GM21737 (cell line): ENCODE measurements around the gene HOXC10.

Source experiments
- ATAC-seq: cut with Tn5 transposase; IDR thresholded peaks from one replicate; pipeline ENCODE4 v1.9.1; 2021; ENCODE audit warnings: mild to moderate bottlenecking, moderate library complexity; ENCODE audit not compliant: unreplicated experiment

The HOXC10 gene

DNA sequence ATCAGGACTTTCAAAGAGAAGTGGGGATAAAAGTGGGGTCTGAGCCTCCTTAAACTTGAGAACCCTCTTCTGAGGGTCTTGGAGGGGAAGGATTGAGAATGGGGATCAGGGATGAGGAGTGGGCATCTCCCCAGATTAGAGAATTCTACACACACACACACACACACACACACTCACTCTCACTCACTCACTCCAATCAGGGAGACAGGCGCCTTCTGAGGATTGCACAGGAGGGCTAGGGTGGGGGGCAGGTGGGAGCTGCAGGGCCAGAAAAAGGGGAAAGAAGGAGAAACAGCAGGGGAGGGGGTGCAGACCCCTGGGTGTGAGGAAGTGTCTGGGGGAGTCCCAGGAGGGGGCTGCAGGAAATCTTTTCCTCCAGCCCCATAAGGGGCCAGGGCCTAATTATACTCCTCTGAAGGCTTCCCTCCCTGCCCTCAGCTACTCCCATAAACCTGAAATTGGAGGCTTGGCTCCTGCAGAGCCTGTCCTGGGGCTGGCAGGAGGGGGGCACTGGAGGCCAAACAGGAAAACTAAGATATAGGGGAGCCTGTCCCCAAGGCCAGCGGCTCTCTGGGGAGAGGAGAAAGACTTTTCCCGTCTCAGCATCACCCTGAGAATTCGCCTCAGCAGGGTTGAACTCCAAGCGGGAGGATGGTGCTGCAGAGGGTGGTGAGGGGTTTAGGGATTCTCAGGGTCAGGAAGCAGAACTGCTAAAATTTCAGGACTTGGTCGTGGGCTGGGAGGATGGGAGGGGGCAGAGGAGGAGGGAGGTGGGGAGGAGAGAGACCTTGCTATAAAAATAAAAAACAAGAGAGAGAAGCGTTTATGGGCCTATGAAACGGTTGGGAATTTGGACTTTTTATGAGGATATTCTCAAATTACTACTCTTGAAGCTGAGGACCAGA lies 16.6 kb downstream of the HOXC10 start:
- no peak for ATAC-seq

DNA sequence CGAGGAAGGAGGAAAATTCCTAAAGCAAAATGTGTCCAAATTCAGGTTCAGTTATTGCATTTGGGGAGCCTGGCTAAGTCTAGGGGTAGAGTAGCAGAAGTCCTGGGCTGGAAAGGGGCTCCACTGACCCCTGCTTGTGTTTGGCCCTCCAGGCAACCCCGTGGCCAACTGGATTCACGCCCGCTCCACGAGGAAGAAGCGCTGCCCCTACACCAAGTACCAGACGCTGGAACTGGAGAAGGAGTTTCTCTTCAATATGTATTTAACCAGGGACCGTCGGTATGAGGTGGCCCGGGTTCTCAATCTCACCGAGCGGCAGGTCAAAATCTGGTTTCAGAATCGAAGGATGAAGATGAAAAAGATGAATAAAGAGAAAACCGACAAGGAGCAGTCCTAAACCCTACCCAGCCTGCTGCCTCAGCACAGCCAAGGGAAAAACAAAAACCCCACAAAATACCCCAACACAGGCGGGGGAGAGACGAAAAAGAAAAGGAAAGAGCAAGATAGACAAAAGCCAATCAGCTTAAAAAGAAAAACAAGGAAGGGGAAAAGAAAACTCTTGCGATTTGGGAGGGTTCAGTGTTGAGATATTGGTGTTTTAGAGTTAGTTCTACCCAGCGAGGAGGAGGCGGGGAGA lies 17.4 kb downstream of the HOXC10 start:
- ATAC-seq, result no peak

DNA sequence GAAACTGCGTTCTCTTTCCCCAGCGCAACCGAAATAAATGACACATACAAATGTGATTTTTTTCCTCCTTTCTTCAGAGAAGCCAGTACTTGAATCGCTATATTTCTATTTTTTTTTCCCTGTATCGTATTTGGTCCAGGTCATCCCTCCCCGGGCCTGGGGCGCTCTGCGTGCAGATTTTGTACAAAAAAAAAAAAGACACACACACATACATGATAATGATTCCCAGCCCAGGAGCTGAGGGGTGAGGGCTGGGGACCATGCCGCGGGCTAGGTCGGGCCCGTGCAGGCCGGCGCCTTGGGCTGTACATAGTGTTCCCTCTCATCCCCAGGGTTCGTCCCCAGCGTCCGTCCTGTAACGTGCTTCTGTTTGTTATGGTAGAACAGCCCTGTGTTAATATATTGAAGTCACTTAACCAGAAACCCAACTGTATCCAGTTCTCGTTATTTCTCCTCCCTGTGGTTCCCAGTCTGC lies 18.0 kb downstream of the HOXC10 start:
- ATAC-seq, result no peak

DNA sequence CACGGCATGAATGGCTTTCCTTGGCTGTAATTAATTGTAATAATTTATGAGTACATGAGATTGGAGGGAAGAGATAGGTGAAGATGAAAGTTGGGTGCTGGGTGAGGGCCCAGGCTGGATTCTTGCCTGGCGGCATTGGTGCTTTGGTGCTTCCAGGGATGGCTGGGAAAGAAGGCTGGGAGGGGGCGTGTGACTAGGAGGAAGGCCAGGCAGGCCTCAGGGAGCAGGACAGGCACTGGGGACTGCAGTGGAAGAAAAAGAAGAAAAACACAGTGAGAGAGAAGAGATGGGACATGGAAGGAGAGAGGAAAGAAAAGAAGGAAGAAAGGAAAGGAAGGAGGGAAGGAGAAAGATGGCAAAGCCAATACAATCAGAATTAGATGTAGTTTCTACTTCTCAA lies 18.7 kb downstream of the HOXC10 start:
- ATAC-seq, result no peak

GRCh38 chr12:54004063-54004840 lies 19.3 kb downstream of the HOXC10 start:
- no peak for ATAC-seq

DNA sequence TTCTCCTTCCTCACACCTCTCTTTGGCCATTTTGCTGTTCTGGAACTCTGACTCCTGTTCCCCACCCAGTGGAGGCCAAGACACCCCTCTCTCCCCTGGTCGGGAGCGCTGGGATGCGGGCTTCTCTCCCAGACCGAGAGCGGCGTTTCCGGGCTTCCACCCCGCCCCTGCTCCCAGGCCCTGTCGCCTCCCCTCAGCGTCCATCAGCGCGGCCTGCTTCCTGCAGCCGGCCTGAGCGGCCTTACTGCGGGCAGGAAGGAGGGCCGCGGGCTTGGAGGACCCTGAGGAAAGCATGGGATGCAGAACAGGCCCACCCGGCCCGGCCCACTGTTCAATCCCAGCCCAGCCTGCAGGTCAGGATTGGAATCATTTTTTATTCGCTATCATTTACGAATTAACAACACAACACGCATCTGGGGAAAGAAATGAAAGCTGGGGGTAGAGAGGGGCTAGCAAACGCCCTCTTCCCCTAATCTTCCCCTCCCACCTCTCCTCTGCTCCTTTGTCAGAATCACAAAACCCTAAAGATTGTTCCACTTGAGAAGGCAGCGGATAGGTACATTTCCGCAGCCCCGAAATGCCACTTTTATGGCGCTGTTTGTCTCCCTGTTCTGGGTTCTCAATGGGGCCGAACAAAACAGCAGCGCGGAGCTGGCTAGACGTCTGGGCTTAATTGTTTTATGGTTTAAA lies 20.0 kb downstream of the HOXC10 start:
- no peak for ATAC-seq

DNA sequence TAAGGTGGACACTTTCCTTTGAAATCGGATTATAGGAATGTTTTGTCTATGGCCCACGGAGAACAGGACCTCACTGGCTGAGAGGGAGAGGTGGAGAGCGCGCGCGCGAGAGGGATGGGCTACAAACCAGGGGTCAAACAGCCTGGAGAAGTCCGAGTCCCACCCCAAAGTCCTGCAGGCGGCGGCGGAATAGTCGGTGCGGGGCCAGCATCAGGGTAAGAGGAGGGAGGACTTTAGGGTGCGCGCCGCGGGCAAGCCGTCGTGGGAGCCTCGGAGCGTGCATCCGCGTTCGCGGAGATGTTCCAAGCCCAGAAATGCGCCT lies 20.5 kb downstream of the HOXC10 start:
- no peak for ATAC-seq

DNA sequence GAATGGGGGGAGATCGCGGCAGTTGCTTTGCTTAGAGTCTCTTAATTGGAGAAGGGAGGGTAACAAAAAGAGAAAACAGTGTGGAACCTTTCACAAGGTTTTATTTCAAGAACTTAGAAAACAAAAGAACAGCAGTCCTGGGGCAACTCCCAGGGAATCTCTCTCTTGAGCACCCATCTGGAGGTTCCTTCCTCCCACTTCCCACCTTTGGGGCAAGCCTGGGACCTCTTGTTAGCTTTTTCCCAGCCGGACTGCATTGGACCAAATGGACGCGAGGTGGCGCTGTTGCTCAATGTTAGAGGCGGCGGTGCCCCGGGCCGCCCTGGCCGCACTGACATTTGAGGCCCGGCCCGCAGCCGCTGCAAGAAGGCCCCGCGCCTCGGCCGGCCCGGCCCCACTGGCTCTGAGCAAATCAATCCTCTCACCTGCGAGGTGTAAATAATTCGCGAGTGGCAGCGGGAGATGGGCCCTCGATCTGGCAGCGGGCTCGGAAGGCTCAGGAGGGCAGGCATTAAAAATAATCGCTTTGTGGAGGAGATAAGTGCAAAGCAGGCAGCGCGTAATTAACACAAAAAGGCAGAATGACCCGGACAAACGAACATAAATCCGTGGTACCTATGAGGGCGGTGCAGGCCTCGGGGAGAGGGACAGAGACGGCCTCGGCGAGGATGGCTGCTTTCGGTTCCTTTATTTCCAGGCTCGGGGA lies 21.1 kb downstream of the HOXC10 start:
- ATAC-seq, result peak; percentile 62

GRCh38 chr12:54006559-54007220 lies 21.7 kb downstream of the HOXC10 start:
- no peak for ATAC-seq

GRCh38 chr12:54007538-54008259 lies 22.8 kb downstream of the HOXC10 start:
- ATAC-seq, result no peak

DNA sequence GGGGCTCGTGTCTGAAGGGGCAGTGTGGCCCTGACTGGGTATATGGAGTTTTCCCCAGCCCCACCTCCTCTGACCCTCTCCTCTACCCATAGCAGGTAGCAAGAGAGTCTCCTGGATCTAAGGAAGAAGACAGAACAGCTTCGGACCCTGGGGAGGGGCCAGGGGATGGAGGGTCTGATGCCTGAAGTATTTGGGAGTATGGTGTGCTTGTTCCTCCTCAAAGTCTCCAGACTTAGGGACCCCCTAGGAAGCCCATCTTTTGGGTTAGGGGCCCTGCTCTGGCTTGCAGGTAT lies 23.3 kb downstream of the HOXC10 start:
- no peak for ATAC-seq

- no peak for ATAC-seq
These were observed 24.5 kb downstream of the HOXC10 start for GRCh38 chr12:54009171-54010052.

- ATAC-seq, result no peak
These were observed 25.4 kb downstream of the HOXC10 start for GRCh38 chr12:54010053-54010971.

DNA sequence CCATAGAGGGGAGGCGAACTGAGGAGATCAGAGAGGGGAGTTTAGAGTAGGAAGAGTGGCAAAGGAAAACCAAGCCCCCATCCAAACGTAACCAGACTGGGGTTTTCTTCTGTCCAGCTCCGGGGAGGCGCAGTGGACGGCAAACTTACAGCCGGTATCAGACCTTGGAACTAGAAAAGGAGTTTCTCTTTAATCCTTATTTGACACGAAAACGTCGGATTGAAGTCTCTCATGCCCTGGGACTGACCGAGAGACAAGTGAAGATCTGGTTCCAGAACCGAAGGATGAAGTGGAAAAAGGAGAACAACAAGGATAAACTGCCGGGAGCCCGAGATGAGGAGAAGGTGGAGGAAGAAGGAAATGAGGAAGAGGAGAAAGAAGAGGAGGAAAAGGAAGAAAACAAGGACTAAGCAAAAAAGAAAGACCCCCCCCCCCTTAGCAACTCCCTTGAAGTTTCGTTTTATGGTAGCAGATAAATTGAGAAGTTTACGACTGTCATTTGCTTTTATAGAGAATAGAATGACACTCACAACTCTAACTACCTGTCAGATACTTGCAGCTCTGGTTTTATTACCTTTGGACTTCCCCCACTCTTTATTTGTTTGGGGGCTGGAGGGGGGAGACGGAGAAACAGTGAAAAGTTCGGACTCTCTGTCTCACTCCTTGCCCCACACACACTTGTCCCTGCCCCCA lies 26.2 kb downstream of the HOXC10 start:
- no peak for ATAC-seq

GRCh38 chr12:54011665-54012532 lies 27.0 kb downstream of the HOXC10 start:
- no peak for ATAC-seq
